Activated gamma-delta T cell treated with anti-CD3 and anti-CD28 coated beads, Interleukin-2, amount 50 U/mL, for 16 hours (primary cell): ENCODE results near the gene C5orf47.

Experiments
- DNase-seq: peaks from one replicate; pipeline ENCODE4 v3.0.0-alpha.2; 2020; ENCODE audit warnings: low read depth

C5orf47 gene

DNA sequence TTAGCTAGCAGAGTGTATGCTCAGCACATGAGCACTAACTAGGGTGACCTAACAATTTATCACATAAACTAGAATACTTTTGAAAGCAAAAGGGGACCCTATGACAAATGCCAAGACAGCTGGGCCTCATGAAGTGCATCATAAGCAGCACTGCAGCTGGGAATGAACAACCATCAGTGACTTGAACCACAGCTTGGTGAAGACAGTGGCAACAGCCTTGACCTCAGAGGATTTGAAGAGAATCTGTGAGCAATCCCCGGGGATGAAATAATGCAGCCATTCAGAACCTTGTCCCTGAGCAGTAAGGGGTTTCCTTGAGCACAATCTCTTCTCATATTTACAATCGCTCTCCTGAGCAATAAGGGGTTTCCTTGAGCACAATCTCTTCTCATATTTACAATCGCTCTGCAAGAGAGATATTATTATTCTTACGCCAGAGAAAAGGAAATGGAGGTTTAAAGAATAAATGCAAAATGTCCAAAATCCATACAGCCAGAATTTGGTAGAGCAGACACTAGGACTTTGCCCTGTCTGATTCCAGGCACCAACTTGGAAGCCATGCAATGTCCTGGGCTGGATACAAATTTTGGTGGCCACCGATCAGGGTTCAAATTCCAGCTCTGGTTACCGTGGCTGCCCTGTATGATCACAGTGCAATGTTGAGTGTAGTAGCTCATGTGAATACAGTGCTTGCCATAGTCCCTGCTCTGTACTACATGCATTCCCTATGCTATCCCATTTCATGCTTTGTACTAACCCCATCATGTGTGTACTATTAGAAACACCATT is 55.7 kb downstream of the C5orf47 start:
- DNase-seq: no peak

DNA sequence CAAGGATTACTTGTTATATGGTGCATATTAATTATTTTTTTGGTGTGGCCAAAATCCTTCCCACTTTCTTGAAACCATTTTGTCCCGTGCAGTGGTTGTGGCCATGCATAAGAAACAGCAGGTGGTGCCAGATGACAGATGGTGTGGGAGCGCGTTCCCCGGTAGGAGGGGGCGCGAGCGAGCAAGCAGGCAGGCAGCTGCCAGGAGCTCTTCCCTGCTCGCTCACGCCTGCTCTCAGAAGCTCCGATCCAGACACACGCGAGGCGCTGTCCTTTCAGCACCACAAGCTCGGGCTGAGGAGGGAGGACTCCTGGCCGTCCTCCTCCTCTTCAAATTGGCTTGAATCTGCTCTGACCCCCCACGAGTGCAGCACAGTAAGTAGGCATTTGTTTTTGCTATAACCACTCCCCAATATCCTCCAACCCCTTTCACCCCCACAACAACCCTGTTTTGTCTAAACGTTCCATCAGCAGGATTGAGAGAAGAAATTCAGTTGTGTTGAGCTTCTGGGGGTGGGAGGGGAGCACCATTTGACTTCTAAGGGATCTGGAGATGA is 56.6 kb downstream of the C5orf47 start, which contains the start of gene NSG2:
NSG2 (plus strand) TSS at position 237 of the 556 bp plus-strand sequence. CDS start 1,050 bp downstream, outside the sequence.
- no peak for DNase-seq

DNA sequence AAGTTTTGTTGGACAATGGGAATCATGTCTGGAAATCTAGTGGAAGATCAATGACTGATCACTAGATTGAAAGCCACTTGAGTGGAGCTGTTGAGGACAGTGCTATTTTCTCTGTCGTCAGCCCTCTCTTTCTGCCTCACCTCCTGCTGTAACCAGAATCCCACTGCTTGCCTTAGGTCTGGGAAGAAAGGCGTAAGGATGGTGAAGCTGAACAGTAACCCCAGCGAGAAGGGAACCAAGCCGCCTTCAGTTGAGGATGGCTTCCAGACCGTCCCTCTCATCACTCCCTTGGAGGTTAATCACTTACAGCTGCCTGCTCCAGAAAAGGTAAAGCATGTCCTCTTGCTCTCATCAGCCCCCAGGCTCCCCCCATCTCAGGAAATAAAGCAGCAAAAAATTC is 57.6 kb downstream of the C5orf47 start:
- DNase-seq: no peak

DNA sequence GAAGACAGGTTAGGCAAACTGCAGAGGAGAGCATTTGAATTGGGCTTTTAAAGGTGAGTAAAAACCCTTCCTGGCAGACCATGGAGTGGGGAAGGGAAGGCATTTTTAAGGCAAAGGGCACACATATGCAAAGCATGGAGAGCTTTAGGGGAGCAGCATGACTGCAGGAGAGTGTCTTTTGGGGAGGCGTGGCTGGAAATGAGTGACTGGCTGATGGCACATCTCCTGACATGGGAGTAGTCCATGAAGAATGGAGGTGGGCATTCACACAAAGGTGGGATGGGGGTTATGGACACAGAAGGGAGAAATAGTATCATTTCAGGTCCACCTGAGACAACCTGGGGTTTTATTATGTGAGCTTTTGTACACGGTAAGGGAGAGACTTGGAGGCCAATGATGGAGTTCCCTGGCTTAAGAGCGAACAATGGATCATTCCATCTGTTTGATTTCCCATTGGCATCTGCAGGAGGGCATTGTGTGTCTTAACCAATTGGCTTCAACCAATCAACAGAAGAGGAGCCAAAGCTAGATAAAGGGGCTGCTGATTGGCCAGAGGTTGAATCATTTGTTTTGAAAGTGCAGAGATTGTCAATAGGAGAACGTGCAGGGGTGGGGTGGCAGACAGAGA is 58.6 kb downstream of the C5orf47 start:
- DNase-seq: no peak

DNA sequence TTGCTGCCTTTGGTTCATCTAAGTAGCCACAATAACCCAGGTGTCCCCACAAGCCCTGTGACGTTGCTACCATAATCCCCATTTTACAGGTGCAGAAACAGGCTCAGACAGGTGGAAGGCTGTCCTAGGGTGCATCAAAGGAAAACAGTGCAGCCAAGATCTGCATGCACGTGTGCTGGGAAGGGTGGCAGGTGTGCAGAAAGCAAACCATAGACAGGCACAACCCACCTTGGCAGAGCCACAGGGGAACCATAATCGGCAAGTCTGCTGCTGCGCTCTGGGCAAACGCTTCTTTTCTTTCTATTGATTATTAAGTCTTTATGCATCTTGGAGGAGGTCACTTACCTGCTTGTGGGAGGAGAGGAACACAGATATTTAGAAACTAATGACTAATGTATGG is 63.7 kb downstream of the C5orf47 start:
- DNase-seq: no peak

DNA sequence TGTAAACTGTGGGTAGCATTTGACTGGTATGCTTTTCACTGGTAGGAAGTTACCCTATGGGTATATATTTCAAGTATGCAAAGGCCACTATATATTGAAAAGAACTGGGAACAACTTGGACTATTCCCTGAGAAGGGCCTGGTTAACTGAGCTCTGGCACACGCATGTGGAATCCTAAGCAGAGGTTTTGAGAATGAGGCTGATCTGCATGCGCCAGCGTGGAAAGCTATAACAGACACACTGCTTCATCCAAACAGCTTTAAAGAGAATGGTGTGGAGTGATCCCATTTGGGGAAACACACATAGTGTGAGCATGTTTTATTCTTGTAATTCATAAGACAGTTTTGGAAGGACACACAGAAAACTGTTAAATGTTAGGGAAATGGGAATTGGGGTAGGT is 64.9 kb downstream of the C5orf47 start:
- DNase-seq: no peak
